CD4-positive, alpha-beta T cell treated with Interleukin-4 for 1 hour (primary cell): ENCODE data around the gene TAT.
"Not testable (repeated sequence)": the region's sequence is repeated elsewhere in the genome, so short reads cannot be mapped to it uniquely, and the experiment has no call there.

Source experiments
- DNase-seq, 2 donors: peaks; one replicate each; pipeline ENCODE4 v3.0.0-alpha.2; 2020 to 2022

TAT gene

DNA sequence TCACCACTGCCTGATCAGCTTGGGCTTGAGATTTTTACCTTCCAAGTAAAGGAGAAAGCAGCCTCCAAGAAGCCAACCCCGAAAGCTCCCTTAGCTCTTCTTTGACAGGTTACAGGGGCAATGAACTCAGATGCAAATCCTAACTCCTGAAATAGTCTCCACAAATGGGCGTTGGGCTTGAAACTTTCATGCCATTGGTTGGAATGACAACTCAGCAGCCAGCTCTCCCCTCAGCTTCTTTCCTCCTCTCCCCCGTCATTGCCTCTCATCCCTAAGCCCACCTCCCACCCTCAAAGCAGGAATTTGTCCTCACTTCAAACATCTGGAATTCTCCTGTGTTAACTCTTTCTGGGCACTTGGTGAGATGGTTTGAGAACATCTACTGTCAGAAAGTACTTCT lies at the start of gene TAT:
TAT (minus strand) TSS at position 122 of the 400 bp plus-strand sequence. CDS start 677 bp downstream, outside the sequence.
- DNase-seq = no peak

DNA sequence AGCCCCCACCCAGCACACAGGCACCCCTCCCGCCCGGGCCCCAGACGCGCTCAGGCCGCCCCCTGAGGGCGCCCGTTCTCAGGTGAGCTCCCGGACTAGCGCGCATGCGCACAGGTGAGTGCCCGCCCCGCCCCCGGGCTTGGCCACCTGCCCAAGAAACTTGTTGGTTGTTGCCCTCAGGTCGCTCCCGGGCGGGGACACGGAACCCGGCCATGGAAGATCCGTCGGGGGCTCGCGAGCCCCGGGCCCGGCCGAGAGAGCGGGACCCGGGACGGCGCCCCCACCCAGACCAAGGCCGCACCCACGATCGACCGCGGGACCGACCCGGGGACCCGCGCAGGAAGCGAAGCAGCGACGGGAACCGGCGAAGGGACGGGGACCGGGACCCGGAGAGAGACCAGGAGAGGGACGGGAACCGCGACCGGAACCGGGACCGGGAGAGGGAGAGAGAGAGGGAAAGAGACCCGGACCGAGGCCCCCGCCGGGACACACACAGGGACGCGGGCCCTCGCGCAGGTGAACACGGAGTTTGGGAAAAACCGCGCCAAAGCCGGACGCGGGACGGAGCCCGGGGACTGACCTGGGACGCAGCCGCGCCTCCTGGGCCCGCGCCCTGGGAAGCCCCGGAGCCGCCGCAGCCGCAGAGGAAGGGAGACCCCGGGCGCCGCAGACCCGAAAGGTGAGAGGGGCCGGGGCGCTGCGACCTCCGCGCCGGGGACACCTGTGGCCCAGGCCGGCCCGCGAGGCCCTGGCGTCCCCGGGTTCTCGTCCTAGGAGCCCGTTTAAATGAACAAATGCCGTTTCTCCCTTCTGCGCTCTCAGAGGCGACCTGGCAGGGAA lies 49.3 kb upstream of the TAT start, which contains the start of gene MARVELD3:
MARVELD3 (plus strand) TSS at position 167 of the 840 bp plus-strand sequence; CDS start at position 213, 46 bp downstream.
- peak in 1 of 2 donors; percentile 14 for DNase-seq

DNA sequence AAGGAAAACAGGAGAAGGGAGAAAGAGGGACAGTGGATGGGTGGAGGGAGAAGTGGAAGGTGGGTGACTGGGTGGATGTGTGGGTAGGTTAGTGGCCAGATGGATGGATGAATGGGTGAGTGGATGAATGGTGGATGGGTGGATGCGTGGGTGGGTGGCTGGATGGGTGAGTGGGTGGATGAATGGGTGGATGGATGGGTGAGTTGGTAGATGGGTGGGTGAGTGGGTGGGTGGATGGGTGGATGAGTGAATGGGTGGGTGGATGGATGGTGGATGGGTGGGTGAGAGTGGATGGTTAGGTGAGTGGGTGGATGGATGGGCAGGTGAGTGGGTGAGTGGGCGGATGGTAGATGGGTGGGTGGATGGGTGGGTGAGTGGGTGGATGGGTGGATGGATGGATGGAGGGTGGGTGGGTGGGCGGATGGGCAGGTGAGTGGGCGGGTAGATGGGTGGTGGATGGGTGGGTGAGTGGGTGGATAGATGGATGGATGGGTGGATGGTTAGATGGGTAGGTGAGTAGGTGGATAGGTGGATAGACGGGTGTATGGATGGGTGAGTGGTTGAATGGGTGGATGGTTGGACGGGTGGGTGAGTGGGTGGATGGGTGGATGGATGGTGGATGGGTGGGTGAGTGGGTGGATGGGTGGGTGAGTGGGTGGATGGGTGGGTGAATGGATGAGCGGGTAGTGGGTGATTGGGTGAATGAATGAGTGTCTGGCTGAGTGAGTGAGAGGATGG lies 48.4 kb upstream of the TAT start:
- DNase-seq = no peak

- no peak for DNase-seq
Observed at GRCh38 chr16:71623597-71623996, 46.7 kb upstream of the TAT start.

DNA sequence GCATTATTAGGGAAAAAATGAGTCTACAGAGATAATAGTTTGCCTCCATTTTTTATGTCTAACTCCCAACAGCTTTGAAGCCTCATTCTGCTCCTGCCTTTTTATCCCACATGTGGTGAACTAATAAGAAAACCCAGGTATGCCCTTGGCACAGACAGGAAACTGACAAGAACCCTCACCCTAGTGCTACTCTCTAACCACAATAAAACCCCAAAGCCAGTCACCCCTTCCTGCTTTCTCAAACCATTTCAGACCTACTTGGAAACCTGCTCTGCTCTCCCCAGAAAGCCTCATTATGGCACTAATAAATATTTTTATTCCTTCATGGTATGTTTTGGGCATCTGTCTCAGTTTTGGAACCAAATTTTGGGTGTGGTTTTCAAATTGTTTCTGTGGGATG lies 45.2 kb upstream of the TAT start:
- DNase-seq = peak in 1 of 2 donors; percentile 10

- no peak for DNase-seq
Observed at GRCh38 chr16:71618429-71618828, 41.5 kb upstream of the TAT start.

- DNase-seq = not testable (repeated sequence)
Observed at GRCh38 chr16:71614956-71615355, 38.1 kb upstream of the TAT start.

GRCh38 chr16:71610936-71611871 lies 34.3 kb upstream of the TAT start:
- DNase-seq = peak; percentile 69 to 76

GRCh38 chr16:71610447-71610846 lies 33.6 kb upstream of the TAT start:
- no peak for DNase-seq

- DNase-seq = no peak
Observed at GRCh38 chr16:71609066-71609465, 32.2 kb upstream of the TAT start.

- DNase-seq = no peak
Observed at GRCh38 chr16:71600822-71601221, 23.9 kb upstream of the TAT start.

DNA sequence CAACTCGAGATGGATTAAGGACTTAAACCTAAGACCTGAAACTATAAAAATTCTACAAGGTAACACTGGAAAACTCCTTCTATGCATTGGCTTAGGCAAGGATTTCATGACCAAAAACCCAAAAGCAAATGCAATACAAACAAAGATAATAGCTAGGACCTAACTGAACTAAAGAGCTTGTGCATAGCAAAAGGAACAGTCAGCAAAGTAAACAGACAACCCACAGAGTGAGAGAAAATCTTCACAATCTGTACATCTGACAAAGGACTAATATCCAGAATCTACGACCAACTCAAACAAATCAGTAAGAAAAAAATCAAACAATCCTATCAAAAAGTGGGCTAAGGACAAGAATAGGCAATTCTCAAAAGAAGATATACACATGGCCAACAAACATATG lies 21.5 kb upstream of the TAT start:
- not testable (repeated sequence) for DNase-seq

DNA sequence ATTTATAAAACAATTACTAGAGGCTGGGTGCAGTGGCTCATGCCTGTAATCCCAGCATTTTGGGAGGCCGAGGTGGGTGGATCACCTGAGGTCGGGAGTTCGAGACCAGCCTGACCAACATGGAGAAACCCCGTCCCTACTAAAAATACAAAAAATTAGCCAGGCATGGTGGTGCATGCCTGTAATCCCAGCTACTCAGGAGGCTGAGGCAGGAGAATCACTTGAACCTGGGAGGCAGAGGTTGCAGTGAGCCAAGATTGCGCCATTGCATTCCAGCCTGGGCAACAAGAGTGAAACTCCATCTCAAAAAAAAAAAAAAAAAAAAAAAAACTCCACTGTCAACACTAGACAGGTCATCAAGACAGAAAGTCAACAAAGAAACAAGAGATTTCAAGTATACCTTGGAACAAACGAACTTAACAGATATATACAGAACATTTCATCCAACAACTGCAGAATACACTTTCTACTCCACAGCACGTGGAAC lies 18.5 kb upstream of the TAT start:
- not testable (repeated sequence) for DNase-seq

- DNase-seq = no peak
Observed at GRCh38 chr16:71594000-71594646, 17.2 kb upstream of the TAT start.

- DNase-seq = no peak
Observed at GRCh38 chr16:71593048-71593999, 16.4 kb upstream of the TAT start.

DNA sequence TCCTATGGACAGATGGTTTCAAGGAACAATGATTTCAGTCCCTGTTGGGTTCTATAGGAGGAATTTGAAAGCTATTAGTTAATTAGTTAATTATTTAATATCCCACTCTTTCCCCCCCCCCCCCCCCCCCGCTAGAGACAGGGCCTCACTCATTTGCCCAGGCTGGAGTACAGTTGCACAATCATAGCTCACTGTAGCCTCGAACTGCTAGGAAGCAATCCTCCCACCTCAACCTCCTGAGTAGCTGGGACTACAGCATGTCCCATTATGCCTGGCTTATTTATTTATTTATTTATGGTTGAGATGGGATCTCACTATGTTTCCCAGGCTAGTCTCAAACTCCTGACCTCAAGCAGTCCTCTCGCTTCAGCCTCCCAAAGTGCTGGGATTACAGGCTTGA lies 15.0 kb upstream of the TAT start:
- DNase-seq = no peak

DNA sequence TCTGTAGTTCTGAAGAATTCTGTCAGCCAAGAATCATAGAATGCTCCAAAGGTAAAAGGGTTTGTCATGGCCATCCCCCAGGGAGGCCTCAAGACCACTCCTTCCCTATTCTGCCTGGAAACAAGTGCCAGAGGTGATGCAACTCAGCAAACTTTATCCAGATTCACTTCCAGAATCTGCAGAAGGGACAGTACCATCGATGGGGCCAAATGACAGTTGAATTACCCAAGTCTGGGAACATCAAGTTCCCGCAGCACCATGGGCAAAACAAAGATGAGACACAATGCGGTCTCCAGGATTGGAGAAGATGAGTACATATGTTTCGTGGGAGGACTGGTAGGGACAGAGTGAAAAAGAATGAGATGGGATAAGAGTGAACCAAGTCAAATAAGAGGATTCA lies 13.7 kb upstream of the TAT start:
- no peak for DNase-seq

DNA sequence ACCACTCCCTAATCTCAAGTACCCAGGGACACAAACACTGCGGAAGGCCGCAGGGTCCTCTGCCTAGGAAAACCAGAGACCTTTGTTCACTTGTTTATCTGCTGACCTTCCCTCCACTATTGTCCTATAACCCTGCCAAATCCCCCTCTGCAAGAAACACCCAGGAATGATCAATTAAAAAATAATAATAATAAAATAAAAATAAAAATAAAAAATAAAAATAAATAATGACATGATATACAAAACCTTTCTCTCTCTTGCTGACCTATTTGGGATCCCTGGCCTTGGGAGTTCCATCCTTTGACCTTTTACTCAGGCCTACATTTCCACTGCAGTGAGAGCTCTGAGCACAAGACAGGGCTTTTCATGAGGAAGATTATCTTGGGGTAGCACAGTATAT lies 13.2 kb upstream of the TAT start:
- DNase-seq = not testable (repeated sequence)

- not testable (repeated sequence) for DNase-seq
Observed at GRCh38 chr16:71589334-71589733, 12.4 kb upstream of the TAT start.

GRCh38 chr16:71585318-71585703 lies 8.4 kb upstream of the TAT start:
- no peak for DNase-seq
